ENCODE measurements around the gene AMMECR1.

Gene AMMECR1

GRCh38 chrX:110180928-110181310 lies 137.0 kb downstream of the AMMECR1 start:
- Mint-ChIP-seq H3K4me3 (no peak overlapping the region), H3K4me1 (peaks cover 7% of the 10 kb centered on the region), H3K9me3 (no peaks in the 10 kb centered on the region), H3K36me3 (peaks cover 15% of the 10 kb centered on the region), H3K27ac (no peak overlapping the region), H3K27me3 (no peaks in the 10 kb centered on the region)

- Mint-ChIP-seq H3K4me1 (peaks cover 7% of the 10 kb centered on the region), H3K9me3 (no peaks in the 10 kb centered on the region), H3K4me3 (no peak overlapping the region), H3K27ac (no peak overlapping the region), H3K36me3 (peaks cover 14% of the 10 kb centered on the region), H3K27me3 (no peaks in the 10 kb centered on the region)
Measured at GRCh38 chrX:110180176-110180927, 137.5 kb downstream of the AMMECR1 start.

GRCh38 chrX:110178179-110178865 lies 139.6 kb downstream of the AMMECR1 start:
- Mint-ChIP-seq H3K9me3 (no peaks in the 10 kb centered on the region), H3K27me3 (no peaks in the 10 kb centered on the region), H3K36me3 (peaks cover 7% of the 10 kb centered on the region), H3K4me1 (peaks cover 7% of the 10 kb centered on the region), H3K27ac (no peak overlapping the region), H3K4me3 (no peak overlapping the region)

GRCh38 chrX:110175696-110176095 lies 142.2 kb downstream of the AMMECR1 start:
- Mint-ChIP-seq H3K27me3 (no peaks in the 10 kb centered on the region), H3K4me1 (peaks cover 7% of the 10 kb centered on the region), H3K9me3 (no peaks in the 10 kb centered on the region), H3K36me3 (peaks cover 5% of the 10 kb centered on the region), H3K4me3 (no peak overlapping the region), H3K27ac (no peak overlapping the region)

GRCh38 chrX:110175146-110175545 lies 142.7 kb downstream of the AMMECR1 start:
- Mint-ChIP-seq H3K36me3 (peaks cover 5% of the 10 kb centered on the region), H3K27ac (no peak overlapping the region), H3K4me3 (no peak overlapping the region), H3K27me3 (no peaks in the 10 kb centered on the region), H3K9me3 (no peaks in the 10 kb centered on the region), H3K4me1 (peaks cover 7% of the 10 kb centered on the region)

GRCh38 chrX:110173192-110174175 lies 144.4 kb downstream of the AMMECR1 start:
- Mint-ChIP-seq H3K27me3 (no peaks in the 10 kb centered on the region), H3K27ac (no peak overlapping the region), H3K4me3 (no peak overlapping the region), H3K36me3 (peaks cover 9% of the 10 kb centered on the region), H3K4me1 (peaks cover 4% of the 10 kb centered on the region), H3K9me3 (no peaks in the 10 kb centered on the region)

GRCh38 chrX:110172215-110172614 lies 145.7 kb downstream of the AMMECR1 start:
- Mint-ChIP-seq H3K4me1 (peaks cover 5% of the 10 kb centered on the region), H3K27me3 (no peaks in the 10 kb centered on the region), H3K9me3 (no peaks in the 10 kb centered on the region), H3K4me3 (no peak overlapping the region), H3K27ac (no peak overlapping the region), H3K36me3 (peaks cover 9% of the 10 kb centered on the region)

GRCh38 chrX:110171442-110171841 lies 146.4 kb downstream of the AMMECR1 start:
- H3K27ac Mint-ChIP-seq = no peak overlapping the region
- H3K4me1 Mint-ChIP-seq = peaks cover 5% of the 10 kb centered on the region
- H3K4me3 Mint-ChIP-seq = no peak overlapping the region
- H3K36me3 Mint-ChIP-seq = peaks cover 9% of the 10 kb centered on the region
- no peaks in the 10 kb centered on the region for H3K9me3 Mint-ChIP-seq
- no peaks in the 10 kb centered on the region for H3K27me3 Mint-ChIP-seq

GRCh38 chrX:110170029-110170428 lies 147.9 kb downstream of the AMMECR1 start:
- H3K36me3 Mint-ChIP-seq = peaks cover 6% of the 10 kb centered on the region
- no peaks in the 10 kb centered on the region for H3K9me3 Mint-ChIP-seq
- peaks cover 5% of the 10 kb centered on the region for H3K4me1 Mint-ChIP-seq
- no peak overlapping the region for H3K4me3 Mint-ChIP-seq
- H3K27ac Mint-ChIP-seq = no peak overlapping the region
- H3K27me3 Mint-ChIP-seq = no peaks in the 10 kb centered on the region

- no peak overlapping the region for H3K4me3 Mint-ChIP-seq
- no peaks in the 10 kb centered on the region for H3K27me3 Mint-ChIP-seq
- H3K27ac Mint-ChIP-seq = no peak overlapping the region
- H3K9me3 Mint-ChIP-seq = no peaks in the 10 kb centered on the region
- H3K36me3 Mint-ChIP-seq = peaks cover 5% of the 10 kb centered on the region
- peaks cover 5% of the 10 kb centered on the region for H3K4me1 Mint-ChIP-seq
Measured at GRCh38 chrX:110168585-110168984, 149.3 kb downstream of the AMMECR1 start.

GRCh38 chrX:110167952-110168451 lies 149.9 kb downstream of the AMMECR1 start:
- Mint-ChIP-seq H3K36me3 (peaks cover 5% of the 10 kb centered on the region), H3K27me3 (no peaks in the 10 kb centered on the region), H3K4me1 (peaks cover 5% of the 10 kb centered on the region), H3K27ac (no peak overlapping the region), H3K9me3 (no peaks in the 10 kb centered on the region), H3K4me3 (no peak overlapping the region)

- H3K27me3 Mint-ChIP-seq = no peaks in the 10 kb centered on the region
- H3K4me1 Mint-ChIP-seq = peaks cover 8% of the 10 kb centered on the region
- H3K9me3 Mint-ChIP-seq = no peaks in the 10 kb centered on the region
- no peak overlapping the region for H3K4me3 Mint-ChIP-seq
- H3K36me3 Mint-ChIP-seq = no peaks in the 10 kb centered on the region
- no peak overlapping the region for H3K27ac Mint-ChIP-seq
Measured at GRCh38 chrX:110163488-110163887, 154.4 kb downstream of the AMMECR1 start.

- no peak overlapping the region for H3K4me3 Mint-ChIP-seq
- peaks cover 7% of the 10 kb centered on the region for H3K4me1 Mint-ChIP-seq
- no peaks in the 10 kb centered on the region for H3K27me3 Mint-ChIP-seq
- H3K9me3 Mint-ChIP-seq = no peaks in the 10 kb centered on the region
- no peaks in the 10 kb centered on the region for H3K36me3 Mint-ChIP-seq
- no peak overlapping the region for H3K27ac Mint-ChIP-seq
Measured at GRCh38 chrX:110162867-110163266, 155.0 kb downstream of the AMMECR1 start.

GRCh38 chrX:110162131-110162530 lies 155.8 kb downstream of the AMMECR1 start:
- no peak overlapping the region for H3K4me3 Mint-ChIP-seq
- peaks cover 7% of the 10 kb centered on the region for H3K4me1 Mint-ChIP-seq
- H3K27ac Mint-ChIP-seq = no peak overlapping the region
- no peaks in the 10 kb centered on the region for H3K27me3 Mint-ChIP-seq
- H3K9me3 Mint-ChIP-seq = no peaks in the 10 kb centered on the region
- H3K36me3 Mint-ChIP-seq = no peaks in the 10 kb centered on the region

GRCh38 chrX:110161361-110161686 lies 156.6 kb downstream of the AMMECR1 start:
- no peak overlapping the region for H3K27ac Mint-ChIP-seq
- H3K4me1 Mint-ChIP-seq = peaks cover 7% of the 10 kb centered on the region
- no peaks in the 10 kb centered on the region for H3K9me3 Mint-ChIP-seq

More at GRCh38 chrX:110161361-110161686, 156.6 kb downstream of the AMMECR1 start:
- no peaks in the 10 kb centered on the region for H3K27me3 Mint-ChIP-seq
- no peak overlapping the region for H3K4me3 Mint-ChIP-seq
- no peaks in the 10 kb centered on the region for H3K36me3 Mint-ChIP-seq
